ENCODE results near the gene SUCLA2.

GRCh38 chr13:48050550-48050949 is 49.5 kb upstream of the SUCLA2 start:
- no peak for TF ChIP-seq REST (IDR thresholded peaks at IDR 0.05; ENCODE audit: insufficient read depth in 1 of 2, low read depth in 2 of 2, low read length in 2 of 2)
- no peak for TF ChIP-seq POLR2AphosphoS5 (IDR thresholded peaks at IDR 0.05; ENCODE audit: low read depth, low read length)
- TF ChIP-seq SIN3A (IDR thresholded peaks at IDR 0.05; ENCODE audit: borderline replicate concordance, insufficient read depth, low read length) = no peak
- no peak for TF ChIP-seq TAF1 (IDR thresholded peaks at IDR 0.05; ENCODE audit: borderline replicate concordance, insufficient read depth, low read length)
